Thoracic aorta (tissue), 2 donors: ENCODE results near the gene HAUS7. TPM values are rescaled to one million over a fixed set of nuclear protein-coding genes. Genes with fewer than 3 reads are reported as not detected.

Source experiments
- ATAC-seq: fragments of 150-250 bp; one replicate; pipeline ENCODE4 v1.8.0; 2017; ENCODE audit warnings: low read depth; ENCODE audit not compliant: insufficient number of reproducible peaks, low FRiP score
- DNase-seq: peaks from one replicate; pipeline ENCODE4 v3.0.0-alpha.2; 2020; ENCODE audit warnings: low spot score
- H3K27ac ChIP-seq, 2 donors: fragments of 200-600 bp; sonication (generic); 1 replicate in 1 of 2; 2 replicates in 1 of 2; pipeline ENCODE4 v1.5.1; 2016; ENCODE audit warnings: mild to moderate bottlenecking in 2 of 2, moderate library complexity in 2 of 2
- H3K27me3 ChIP-seq: fragments of 200-600 bp; sonication (generic); replicated peaks from 2 replicates; pipeline ENCODE4 v1.6.0; 2016; ENCODE audit warnings: mild to moderate bottlenecking; ENCODE audit not compliant: insufficient read depth
- H3K36me3 ChIP-seq: fragments of 200-600 bp; sonication (generic); one replicate; pipeline ENCODE4 v1.5.1; 2016
- H3K4me1 ChIP-seq, 2 donors: fragments of 200-600 bp; sonication (generic); 1 replicate in 1 of 2; 2 replicates in 1 of 2; pipeline versions ENCODE4 v1.5.1 to v1.6.0; 2016; ENCODE audit warnings: low read depth in 2 of 2, mild to moderate bottlenecking in 1 of 2; ENCODE audit not compliant: control insufficient read depth in 1 of 2
- H3K4me3 ChIP-seq: fragments of 200-600 bp; sonication (generic); 2 replicates; pipeline ENCODE4 v1.5.1; 2016; ENCODE audit warnings: mild to moderate bottlenecking
- H3K9me3 ChIP-seq: fragments of 200-600 bp; sonication (generic); 2 replicates; pipeline ENCODE4 v1.5.1; 2016
- total RNA-seq, 2 donors: library from RNA; depleted of rRNA; stranded (reverse); fragments of >200 nt; gene quantifications; one replicate each; pipeline versions ENCODE4 v1.1.0 to v1.2.3, GENCODE V29; 2016
- TF ChIP-seq, protein P1 (sequence below): fragments of 200-600 bp; sonication (generic); IDR thresholded peaks from one replicate; pipeline ENCODE4 v1.5.1; 2019; ENCODE audit warnings: antibody characterized with exemption

Gene HAUS7
- total RNA-seq, 2 donors from 2014 or later: 111 TPM

DNA sequence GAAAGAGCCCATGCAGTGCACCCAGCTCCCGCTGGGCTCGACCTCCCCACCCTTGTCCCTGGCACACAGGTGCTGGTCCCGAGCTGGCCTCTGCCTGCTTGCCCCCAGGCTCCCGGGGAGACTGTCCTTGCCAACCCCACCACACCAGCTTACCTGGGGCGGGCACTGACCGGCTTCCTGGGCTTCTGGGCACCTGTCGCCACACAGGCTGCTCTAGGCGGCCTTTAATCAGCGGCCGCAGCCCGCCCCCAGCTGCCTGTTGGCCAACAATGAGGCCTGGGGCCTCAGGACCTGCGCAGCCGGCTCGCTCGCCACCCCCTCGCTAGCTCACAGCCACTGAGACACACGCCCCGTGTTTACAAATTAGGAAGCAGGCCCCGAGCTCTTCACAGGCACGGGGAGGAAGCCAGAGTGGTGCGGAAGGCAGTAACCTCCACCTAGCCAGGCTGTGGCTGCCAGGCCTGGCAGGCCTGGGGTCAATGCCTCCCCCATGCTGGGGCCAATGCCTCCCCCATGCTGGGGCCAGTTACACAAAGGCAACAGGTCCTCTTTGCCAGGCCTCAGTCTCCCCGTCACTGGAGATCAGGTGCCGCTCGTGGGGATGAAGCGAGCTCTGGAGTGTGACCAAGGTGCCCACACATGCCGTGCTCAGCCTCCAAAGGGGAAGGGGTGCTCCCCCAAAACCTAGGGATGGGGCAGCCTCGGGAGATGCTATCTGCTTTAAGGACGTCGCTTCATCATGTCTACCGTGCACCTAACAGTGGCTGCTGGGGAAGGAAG lies 24.3 kb downstream of the HAUS7 start, which contains the start of gene TREX2:
Gene TREX2 (minus strand): TSS at position 201 of the 780 bp plus-strand sequence. CDS start 626 bp downstream, outside the sequence.
- H3K4me1 ChIP-seq: no peaks in the 10 kb centered on the region
- H3K9me3 ChIP-seq: no peaks in the 10 kb centered on the region
- H3K27ac ChIP-seq: no peak within 1 kb of the TSS
- TF ChIP-seq, protein P1, sequence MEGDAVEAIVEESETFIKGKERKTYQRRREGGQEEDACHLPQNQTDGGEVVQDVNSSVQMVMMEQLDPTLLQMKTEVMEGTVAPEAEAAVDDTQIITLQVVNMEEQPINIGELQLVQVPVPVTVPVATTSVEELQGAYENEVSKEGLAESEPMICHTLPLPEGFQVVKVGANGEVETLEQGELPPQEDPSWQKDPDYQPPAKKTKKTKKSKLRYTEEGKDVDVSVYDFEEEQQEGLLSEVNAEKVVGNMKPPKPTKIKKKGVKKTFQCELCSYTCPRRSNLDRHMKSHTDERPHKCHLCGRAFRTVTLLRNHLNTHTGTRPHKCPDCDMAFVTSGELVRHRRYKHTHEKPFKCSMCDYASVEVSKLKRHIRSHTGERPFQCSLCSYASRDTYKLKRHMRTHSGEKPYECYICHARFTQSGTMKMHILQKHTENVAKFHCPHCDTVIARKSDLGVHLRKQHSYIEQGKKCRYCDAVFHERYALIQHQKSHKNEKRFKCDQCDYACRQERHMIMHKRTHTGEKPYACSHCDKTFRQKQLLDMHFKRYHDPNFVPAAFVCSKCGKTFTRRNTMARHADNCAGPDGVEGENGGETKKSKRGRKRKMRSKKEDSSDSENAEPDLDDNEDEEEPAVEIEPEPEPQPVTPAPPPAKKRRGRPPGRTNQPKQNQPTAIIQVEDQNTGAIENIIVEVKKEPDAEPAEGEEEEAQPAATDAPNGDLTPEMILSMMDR: no peak
- H3K27me3 ChIP-seq: no peaks in the 10 kb centered on the region
- no peak within 1 kb of the TSS for H3K4me3 ChIP-seq
- no peak for DNase-seq
- no peak for ATAC-seq
- H3K36me3 ChIP-seq: no peaks in the 10 kb centered on the region

DNA sequence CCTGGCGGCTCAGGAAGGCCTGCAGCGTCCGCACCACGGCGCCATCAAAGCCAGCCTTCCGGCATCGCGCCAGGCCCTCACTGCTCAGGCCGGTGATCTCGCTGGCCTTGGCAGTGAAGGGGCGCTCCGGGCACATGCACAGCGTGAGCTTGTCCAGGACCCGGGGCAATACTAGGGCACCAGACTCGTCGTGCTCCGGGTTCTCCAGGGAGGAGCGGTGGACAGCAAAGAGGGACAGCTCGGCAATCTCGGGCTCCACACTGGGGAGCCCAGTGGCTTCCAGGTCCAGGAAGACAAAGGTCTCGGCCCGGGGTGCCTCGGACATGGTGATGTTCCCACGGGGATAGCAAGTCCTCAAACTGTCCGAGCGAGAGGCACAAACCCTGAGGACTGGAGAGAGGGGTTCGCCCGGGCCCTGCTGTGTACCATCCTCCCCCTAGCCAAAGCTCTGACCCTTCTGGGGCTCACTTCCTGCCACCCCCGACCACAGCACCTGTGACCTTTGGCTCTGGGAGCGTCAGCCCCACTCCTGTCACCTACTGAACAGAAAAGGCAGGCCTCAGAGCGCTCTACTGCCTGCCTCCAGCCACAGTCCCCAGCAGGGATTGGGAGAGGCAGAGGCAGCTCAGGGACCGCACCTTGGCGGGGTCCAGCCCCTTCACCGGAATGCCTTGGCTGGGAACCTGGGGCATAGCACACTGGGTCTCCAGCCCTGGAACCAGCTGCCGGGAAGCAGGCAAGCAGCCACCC lies 25.1 kb downstream of the HAUS7 start:
- Histone ChIP-seq H3K27me3 (no peaks in the 10 kb centered on the region), H3K36me3 (no peaks in the 10 kb centered on the region), H3K4me1 (no peaks in the 10 kb centered on the region), H3K27ac (no peak overlapping the region), H3K4me3 (no peak overlapping the region), H3K9me3 (no peaks in the 10 kb centered on the region)
- ATAC-seq (no peak), DNase-seq (no peak)
- TF ChIP-seq, protein P1: no peak

- Histone ChIP-seq H3K36me3 (no peaks in the 10 kb centered on the region), H3K9me3 (no peaks in the 10 kb centered on the region), H3K4me1 (no peaks in the 10 kb centered on the region), H3K27ac (no peak overlapping the region), H3K4me3 (no peak overlapping the region), H3K27me3 (no peaks in the 10 kb centered on the region)
- ATAC-seq: no peak
- no peak for DNase-seq
- TF ChIP-seq, protein P1: no peak
Observed at GRCh38 chrX:153444333-153445011, 25.9 kb downstream of the HAUS7 start.

- TF ChIP-seq, protein P1: no peak
- DNase-seq (no peak), ATAC-seq (no peak)
- Histone ChIP-seq H3K9me3 (no peaks in the 10 kb centered on the region), H3K4me3 (no peak overlapping the region), H3K27me3 (no peaks in the 10 kb centered on the region), H3K36me3 (no peaks in the 10 kb centered on the region), H3K27ac (no peak overlapping the region), H3K4me1 (no peaks in the 10 kb centered on the region)
Observed at GRCh38 chrX:153443476-153444332, 26.7 kb downstream of the HAUS7 start.
